Activated T-cell treated with anti-CD3 and anti-CD28 coated beads for 48 hours (primary cell): ENCODE results near the gene UCP3.

Experiments
- DNase-seq: peaks from one replicate; pipeline ENCODE4 v3.0.0-alpha.2; 2020; ENCODE audit warnings: low read depth

The UCP3 gene

GRCh38 chr11:73977856-73978519 lies 30.9 kb downstream of the UCP3 start:
- DNase-seq = no peak

GRCh38 chr11:73976451-73977151 lies 32.3 kb downstream of the UCP3 start:
- no peak for DNase-seq

- no peak for DNase-seq
Observed at GRCh38 chr11:73975479-73975757, 33.5 kb downstream of the UCP3 start.

GRCh38 chr11:73974604-73975478 lies 34.0 kb downstream of the UCP3 start:
- no peak for DNase-seq

GRCh38 chr11:73972620-73973449 lies 36.0 kb downstream of the UCP3 start:
- no peak for DNase-seq

GRCh38 chr11:73972187-73972586 lies 36.7 kb downstream of the UCP3 start:
- no peak for DNase-seq

GRCh38 chr11:73971175-73971719 lies 37.6 kb downstream of the UCP3 start:
- DNase-seq = no peak

- DNase-seq = no peak
Observed at GRCh38 chr11:73969991-73970800, 38.7 kb downstream of the UCP3 start.

- DNase-seq = no peak
Observed at GRCh38 chr11:73969091-73969490, 39.8 kb downstream of the UCP3 start.

GRCh38 chr11:73968356-73968966 lies 40.4 kb downstream of the UCP3 start:
- no peak for DNase-seq

- no peak for DNase-seq
Observed at GRCh38 chr11:73965764-73966121, 43.1 kb downstream of the UCP3 start.

- DNase-seq = no peak
Observed at GRCh38 chr11:73965076-73965763, 43.7 kb downstream of the UCP3 start.

GRCh38 chr11:73963861-73964260 lies 45.0 kb downstream of the UCP3 start:
- no peak for DNase-seq

GRCh38 chr11:73962101-73962705 lies 46.7 kb downstream of the UCP3 start:
- no peak for DNase-seq

- no peak for DNase-seq
Observed at GRCh38 chr11:73961321-73961720, 47.6 kb downstream of the UCP3 start.

GRCh38 chr11:73958521-73959141 lies 50.3 kb downstream of the UCP3 start:
- DNase-seq = no peak

GRCh38 chr11:73957654-73958361 lies 51.1 kb downstream of the UCP3 start:
- no peak for DNase-seq

GRCh38 chr11:73956876-73957653 lies 51.8 kb downstream of the UCP3 start:
- DNase-seq = no peak
